Loucy (cell line): Measurements from ENCODE around the gene ZBTB16.

ENCODE experiments used
- EZH2phosphoT487 ChIP-seq: fragments of 200-600 bp; IDR thresholded peaks from 2 replicates; pipeline ENCODE4 v1.6.1; 2018; ENCODE audit warnings: antibody characterized with exemption, mild to moderate bottlenecking, moderate library complexity, borderline replicate concordance
- TF ChIP-seq, protein P1 (sequence below): fragments of 200-600 bp; sonication (generic); conservative IDR thresholded peaks from 2 replicates; pipeline ENCODE4 v1.5.1; 2014; ENCODE audit warnings: mild to moderate bottlenecking, antibody characterized with exemption, low read length

GRCh38 chr11:114080769-114081168 is 21.3 kb downstream of the ZBTB16 start:
- TF ChIP-seq, protein P1, sequence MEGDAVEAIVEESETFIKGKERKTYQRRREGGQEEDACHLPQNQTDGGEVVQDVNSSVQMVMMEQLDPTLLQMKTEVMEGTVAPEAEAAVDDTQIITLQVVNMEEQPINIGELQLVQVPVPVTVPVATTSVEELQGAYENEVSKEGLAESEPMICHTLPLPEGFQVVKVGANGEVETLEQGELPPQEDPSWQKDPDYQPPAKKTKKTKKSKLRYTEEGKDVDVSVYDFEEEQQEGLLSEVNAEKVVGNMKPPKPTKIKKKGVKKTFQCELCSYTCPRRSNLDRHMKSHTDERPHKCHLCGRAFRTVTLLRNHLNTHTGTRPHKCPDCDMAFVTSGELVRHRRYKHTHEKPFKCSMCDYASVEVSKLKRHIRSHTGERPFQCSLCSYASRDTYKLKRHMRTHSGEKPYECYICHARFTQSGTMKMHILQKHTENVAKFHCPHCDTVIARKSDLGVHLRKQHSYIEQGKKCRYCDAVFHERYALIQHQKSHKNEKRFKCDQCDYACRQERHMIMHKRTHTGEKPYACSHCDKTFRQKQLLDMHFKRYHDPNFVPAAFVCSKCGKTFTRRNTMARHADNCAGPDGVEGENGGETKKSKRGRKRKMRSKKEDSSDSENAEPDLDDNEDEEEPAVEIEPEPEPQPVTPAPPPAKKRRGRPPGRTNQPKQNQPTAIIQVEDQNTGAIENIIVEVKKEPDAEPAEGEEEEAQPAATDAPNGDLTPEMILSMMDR, result no peak
- TF ChIP-seq EZH2phosphoT487, result no peak
